ENCODE data around the gene ST6GALNAC5.

The ST6GALNAC5 gene

DNA sequence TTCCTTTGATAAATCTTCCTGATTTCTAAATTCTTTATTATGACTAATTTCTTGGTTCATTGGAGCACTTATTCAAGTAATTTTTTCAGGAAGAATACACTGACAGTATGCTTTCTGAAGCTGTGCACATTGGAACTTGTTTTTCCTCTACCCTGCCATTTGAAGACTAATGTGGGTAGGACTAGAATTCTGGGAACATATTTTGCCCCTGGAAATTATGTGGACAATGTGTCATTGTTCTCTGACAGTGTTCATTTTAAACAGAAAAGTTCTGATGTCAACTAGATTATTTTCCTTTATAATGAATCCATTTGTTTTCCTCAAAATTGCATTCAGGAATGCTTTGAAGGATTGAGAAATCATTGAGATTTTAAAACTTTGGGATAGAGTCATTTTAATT, 34.8 kb upstream of the ST6GALNAC5 start:
- ChIA-PET CTCF (no interaction called here), POLR2A (no interaction called here)
- Histone ChIP-seq H3K27me3 (replicated peaks in 2 of 5; ENCODE audit: control insufficient read depth in 4 of 5, insufficient read depth in 5 of 5, low read length in 4 of 5) (no peaks in the 10 kb centered on the region), H3K36me3 (ENCODE audit: control insufficient read depth in 4 of 4, insufficient read depth in 4 of 4, low read length in 3 of 4) (no peaks in the 10 kb centered on the region), H3K4me3 (ENCODE audit: control insufficient read depth in 1 of 7, extremely low read depth in 1 of 7, insufficient read depth in 4 of 7, low read depth in 2 of 7, low read length in 6 of 7) (no peak overlapping the region), H3K27ac (ENCODE audit: insufficient read depth in 1 of 2, low read depth in 1 of 2, low read length in 2 of 2, poor library complexity in 1 of 2, severe bottlenecking in 2 of 2) (no peak overlapping the region), H3K4me1 (ENCODE audit: control extremely low read depth in 1 of 4, control insufficient read depth in 4 of 4, insufficient read depth in 4 of 4, low read length in 3 of 4) (peaks cover 0 to 5% (median 0%) of the 10 kb centered on the region in 4 experiments), H3K9me3 (ENCODE audit: control extremely low read depth in 1 of 5, control insufficient read depth in 4 of 5, insufficient read depth in 2 of 5, low read depth in 1 of 5, low read length in 4 of 5) (peaks cover 0 to 2% (median 0%) of the 10 kb centered on the region in 5 experiments)
- no peak for DNase-seq

DNA sequence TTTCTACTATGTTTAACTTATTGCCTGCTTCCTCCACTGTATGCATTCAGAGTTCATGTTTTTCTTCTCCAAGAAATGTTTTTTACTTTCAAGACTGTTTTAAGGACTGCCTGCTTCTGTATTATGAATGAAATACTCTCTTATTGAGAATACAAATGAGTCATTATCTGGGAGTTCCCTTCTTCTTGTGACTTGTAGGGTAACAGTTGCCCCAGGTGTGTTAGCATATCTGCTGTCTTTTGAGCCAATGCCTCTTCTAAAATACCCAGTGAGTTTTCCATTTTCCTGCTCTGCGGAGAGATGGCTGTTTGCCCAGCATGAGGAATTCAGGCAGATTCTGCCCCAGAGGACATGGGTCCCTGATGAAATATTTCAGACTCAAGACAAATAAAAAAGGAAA, 34.1 kb upstream of the ST6GALNAC5 start:
- Histone ChIP-seq H3K27me3 (replicated peaks in 2 of 5; ENCODE audit: control insufficient read depth in 4 of 5, insufficient read depth in 5 of 5, low read length in 4 of 5) (no peaks in the 10 kb centered on the region), H3K4me3 (ENCODE audit: control insufficient read depth in 1 of 7, extremely low read depth in 1 of 7, insufficient read depth in 4 of 7, low read depth in 2 of 7, low read length in 6 of 7) (no peak overlapping the region), H3K27ac (ENCODE audit: insufficient read depth in 1 of 2, low read depth in 1 of 2, low read length in 2 of 2, poor library complexity in 1 of 2, severe bottlenecking in 2 of 2) (no peak overlapping the region), H3K9me3 (ENCODE audit: control extremely low read depth in 1 of 5, control insufficient read depth in 4 of 5, insufficient read depth in 2 of 5, low read depth in 1 of 5, low read length in 4 of 5) (peaks cover 0 to 2% (median 0%) of the 10 kb centered on the region in 5 experiments), H3K4me1 (ENCODE audit: control extremely low read depth in 1 of 4, control insufficient read depth in 4 of 4, insufficient read depth in 4 of 4, low read length in 3 of 4) (peaks cover 0 to 5% (median 0%) of the 10 kb centered on the region in 4 experiments), H3K36me3 (ENCODE audit: control insufficient read depth in 4 of 4, insufficient read depth in 4 of 4, low read length in 3 of 4) (no peaks in the 10 kb centered on the region)
- CTCF ChIA-PET, result no interaction called here
- DNase-seq, result no peak
- no CpG with 5 or more reads among the region's 1 CpG for WGBS (ENCODE audit: insufficient coverage)
- POLR2A ChIA-PET, result no interaction called here

DNA sequence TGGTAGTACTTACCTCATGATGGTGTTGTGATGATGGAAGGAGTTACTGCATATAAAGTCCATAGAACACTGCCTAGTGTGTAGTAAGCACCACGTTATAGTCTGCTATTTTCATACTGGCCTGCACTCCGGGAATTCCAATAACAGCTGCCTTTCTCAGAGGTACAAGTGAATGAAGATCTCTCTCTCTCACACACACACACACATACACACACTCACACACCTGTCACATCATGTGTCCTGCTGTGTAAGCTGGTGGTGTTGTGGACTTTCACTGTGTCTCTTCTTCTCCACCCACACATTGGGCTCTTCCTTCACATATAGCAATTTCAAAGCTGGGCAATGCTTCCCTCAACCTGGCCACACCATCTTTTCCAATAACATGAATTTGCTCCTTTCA, 33.4 kb upstream of the ST6GALNAC5 start:
- POLR2A ChIA-PET, result no interaction called here
- WGBS (ENCODE audit: insufficient coverage), result no CpG with 5 or more reads among the region's 2 CpGs
- H3K9me3 ChIP-seq (ENCODE audit: control extremely low read depth in 1 of 5, control insufficient read depth in 4 of 5, insufficient read depth in 2 of 5, low read depth in 1 of 5, low read length in 4 of 5), result peaks cover 0 to 2% (median 0%) of the 10 kb centered on the region in 5 experiments
- H3K4me3 ChIP-seq (ENCODE audit: control insufficient read depth in 1 of 7, extremely low read depth in 1 of 7, insufficient read depth in 4 of 7, low read depth in 2 of 7, low read length in 6 of 7), result no peak overlapping the region
- no peak for DNase-seq
- H3K27ac ChIP-seq (ENCODE audit: insufficient read depth in 1 of 2, low read depth in 1 of 2, low read length in 2 of 2, poor library complexity in 1 of 2, severe bottlenecking in 2 of 2), result no peak overlapping the region
- no peaks in the 10 kb centered on the region for H3K27me3 ChIP-seq (replicated peaks in 2 of 5; ENCODE audit: control insufficient read depth in 4 of 5, insufficient read depth in 5 of 5, low read length in 4 of 5)
- peaks cover 0 to 5% (median 0%) of the 10 kb centered on the region in 4 experiments for H3K4me1 ChIP-seq (ENCODE audit: control extremely low read depth in 1 of 4, control insufficient read depth in 4 of 4, insufficient read depth in 4 of 4, low read length in 3 of 4)
- CTCF ChIA-PET, result no interaction called here
- no peaks in the 10 kb centered on the region for H3K36me3 ChIP-seq (ENCODE audit: control insufficient read depth in 4 of 4, insufficient read depth in 4 of 4, low read length in 3 of 4)

DNA sequence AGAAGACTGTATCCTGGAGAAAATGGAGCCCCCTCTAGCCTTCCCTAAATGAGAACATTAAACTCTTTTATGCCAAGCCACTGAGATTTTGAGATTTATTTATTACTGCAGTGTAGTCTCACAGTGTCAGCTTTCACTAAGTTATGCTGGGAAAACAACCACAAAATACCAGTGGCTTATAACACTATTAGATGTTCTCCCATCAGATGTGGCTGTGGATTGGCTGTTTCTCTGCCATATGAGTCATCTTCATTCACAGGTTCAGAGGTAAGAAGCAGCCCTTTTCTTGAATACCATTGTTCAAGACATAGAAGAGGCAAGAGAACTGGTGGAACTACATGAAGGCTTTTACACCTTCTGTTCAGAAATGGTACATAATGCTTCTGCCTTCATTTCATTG, 32.1 kb upstream of the ST6GALNAC5 start:
- Histone ChIP-seq H3K27ac (ENCODE audit: insufficient read depth in 1 of 2, low read depth in 1 of 2, low read length in 2 of 2, poor library complexity in 1 of 2, severe bottlenecking in 2 of 2) (no peak overlapping the region), H3K27me3 (replicated peaks in 2 of 5; ENCODE audit: control insufficient read depth in 4 of 5, insufficient read depth in 5 of 5, low read length in 4 of 5) (no peaks in the 10 kb centered on the region), H3K36me3 (ENCODE audit: control insufficient read depth in 4 of 4, insufficient read depth in 4 of 4, low read length in 3 of 4) (no peaks in the 10 kb centered on the region), H3K4me1 (ENCODE audit: control extremely low read depth in 1 of 4, control insufficient read depth in 4 of 4, insufficient read depth in 4 of 4, low read length in 3 of 4) (peaks cover 0 to 5% (median 0%) of the 10 kb centered on the region in 4 experiments), H3K9me3 (ENCODE audit: control extremely low read depth in 1 of 5, control insufficient read depth in 4 of 5, insufficient read depth in 2 of 5, low read depth in 1 of 5, low read length in 4 of 5) (peaks cover 0 to 2% (median 0%) of the 10 kb centered on the region in 5 experiments), H3K4me3 (ENCODE audit: control insufficient read depth in 1 of 7, extremely low read depth in 1 of 7, insufficient read depth in 4 of 7, low read depth in 2 of 7, low read length in 6 of 7) (no peak overlapping the region)
- no peak for DNase-seq
- POLR2A ChIA-PET, result interaction anchor here (0.6 kb wide), 1 partner anchor 1441 kb away, joined by 3 read pairs; no protein-coding TSS in a partner anchor
- CTCF ChIA-PET, result no interaction called here

DNA sequence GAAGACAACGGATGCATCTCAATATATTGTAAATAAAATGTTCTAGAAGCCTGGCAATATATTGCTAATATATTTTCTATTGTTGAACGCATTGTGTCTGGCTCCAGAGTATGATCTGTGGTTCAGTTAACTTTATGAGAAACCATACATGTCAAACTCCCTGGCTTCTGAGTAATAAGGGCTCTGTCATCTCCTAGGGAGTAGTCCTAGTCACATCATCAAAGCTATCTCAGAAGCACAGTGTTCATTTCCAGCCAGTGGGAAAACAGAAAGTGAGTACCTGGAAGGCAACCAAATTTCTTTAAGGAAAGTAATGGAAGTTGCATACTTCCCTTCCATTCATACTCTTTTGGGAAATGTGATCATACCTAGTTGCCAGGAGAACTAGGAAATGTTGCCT, 27.0 kb upstream of the ST6GALNAC5 start:
- no peaks in the 10 kb centered on the region for H3K9me3 ChIP-seq (ENCODE audit: control extremely low read depth in 1 of 5, control insufficient read depth in 4 of 5, insufficient read depth in 2 of 5, low read depth in 1 of 5, low read length in 4 of 5)
- H3K4me3 ChIP-seq (ENCODE audit: control insufficient read depth in 1 of 7, extremely low read depth in 1 of 7, insufficient read depth in 4 of 7, low read depth in 2 of 7, low read length in 6 of 7), result no peak overlapping the region
- ChIA-PET CTCF (no interaction called here), POLR2A (no interaction called here)
- no peaks in the 10 kb centered on the region for H3K4me1 ChIP-seq (ENCODE audit: control extremely low read depth in 1 of 4, control insufficient read depth in 4 of 4, insufficient read depth in 4 of 4, low read length in 3 of 4)
- no peaks in the 10 kb centered on the region for H3K36me3 ChIP-seq (ENCODE audit: control insufficient read depth in 4 of 4, insufficient read depth in 4 of 4, low read length in 3 of 4)
- no peaks in the 10 kb centered on the region for H3K27me3 ChIP-seq (replicated peaks in 2 of 5; ENCODE audit: control insufficient read depth in 4 of 5, insufficient read depth in 5 of 5, low read length in 4 of 5)
- WGBS (ENCODE audit: insufficient coverage), result no CpG with 5 or more reads among the region's 2 CpGs
- no peak for DNase-seq
- H3K27ac ChIP-seq (ENCODE audit: insufficient read depth in 1 of 2, low read depth in 1 of 2, low read length in 2 of 2, poor library complexity in 1 of 2, severe bottlenecking in 2 of 2), result no peak overlapping the region

DNA sequence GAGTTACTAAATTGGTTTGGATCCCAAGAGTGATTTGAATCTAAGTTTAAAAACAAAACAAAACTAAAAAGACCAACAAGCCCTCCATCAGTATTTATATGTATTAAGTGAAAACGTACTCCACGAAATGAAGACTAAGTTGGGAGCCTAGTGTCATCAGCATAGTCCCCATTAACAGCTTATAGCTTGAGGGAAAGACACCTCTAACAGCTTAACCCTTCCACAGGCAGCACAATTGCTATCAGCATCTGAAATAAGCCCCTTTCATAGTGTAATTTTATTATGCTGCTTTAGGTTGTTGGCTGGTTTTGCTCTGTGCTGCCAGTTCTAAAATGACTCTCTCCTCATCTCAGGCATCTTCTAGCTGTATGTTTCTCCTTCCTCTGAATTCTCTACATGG, 25.8 kb upstream of the ST6GALNAC5 start:
- CTCF ChIA-PET, result no interaction called here
- no peaks in the 10 kb centered on the region for H3K27me3 ChIP-seq (replicated peaks in 2 of 5; ENCODE audit: control insufficient read depth in 4 of 5, insufficient read depth in 5 of 5, low read length in 4 of 5)
- POLR2A ChIA-PET, result no interaction called here
- no peaks in the 10 kb centered on the region for H3K9me3 ChIP-seq (ENCODE audit: control extremely low read depth in 1 of 5, control insufficient read depth in 4 of 5, insufficient read depth in 2 of 5, low read depth in 1 of 5, low read length in 4 of 5)
- no peaks in the 10 kb centered on the region for H3K4me1 ChIP-seq (ENCODE audit: control extremely low read depth in 1 of 4, control insufficient read depth in 4 of 4, insufficient read depth in 4 of 4, low read length in 3 of 4)
- no peak for DNase-seq
- no peaks in the 10 kb centered on the region for H3K36me3 ChIP-seq (ENCODE audit: control insufficient read depth in 4 of 4, insufficient read depth in 4 of 4, low read length in 3 of 4)
- no peak overlapping the region for H3K4me3 ChIP-seq (ENCODE audit: control insufficient read depth in 1 of 7, extremely low read depth in 1 of 7, insufficient read depth in 4 of 7, low read depth in 2 of 7, low read length in 6 of 7)
- H3K27ac ChIP-seq (ENCODE audit: insufficient read depth in 1 of 2, low read depth in 1 of 2, low read length in 2 of 2, poor library complexity in 1 of 2, severe bottlenecking in 2 of 2), result no peak overlapping the region
- WGBS (ENCODE audit: insufficient coverage), result no CpG with 5 or more reads among the region's 2 CpGs

DNA sequence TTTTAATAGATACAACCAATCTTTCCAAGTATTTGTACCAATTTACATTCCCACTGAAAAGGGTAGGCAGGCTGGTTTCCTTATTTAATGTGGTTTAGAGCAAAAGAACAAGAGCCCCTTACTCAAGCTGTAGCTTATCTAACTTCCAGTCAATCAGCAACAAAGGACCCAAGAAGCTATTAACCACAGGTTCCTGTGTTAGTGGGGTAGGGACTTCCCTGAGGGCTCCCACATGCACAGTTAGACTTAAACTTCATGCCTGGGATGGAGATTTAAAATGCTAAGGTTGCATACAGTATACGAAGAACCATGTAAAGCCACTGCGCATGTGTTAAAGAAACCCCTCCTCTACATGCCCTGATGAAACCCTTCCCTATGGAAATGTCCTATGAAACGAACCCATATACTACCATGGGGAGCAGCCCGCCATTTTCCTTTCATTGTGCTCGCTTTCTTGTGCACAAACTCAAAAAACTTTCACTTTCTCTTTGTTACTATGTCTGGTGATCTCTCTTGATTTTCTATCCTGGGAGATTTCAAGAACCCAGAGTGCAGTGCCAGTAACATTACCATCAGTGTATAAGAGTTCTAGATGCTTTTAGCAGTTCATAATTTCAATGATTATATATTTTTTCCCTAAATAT, 23.3 kb upstream of the ST6GALNAC5 start:
- POLR2A ChIA-PET, result no interaction called here
- H3K4me1 ChIP-seq (ENCODE audit: control extremely low read depth in 1 of 4, control insufficient read depth in 4 of 4, insufficient read depth in 4 of 4, low read length in 3 of 4), result no peaks in the 10 kb centered on the region
- DNase-seq, result no peak
- H3K4me3 ChIP-seq (ENCODE audit: control insufficient read depth in 1 of 7, extremely low read depth in 1 of 7, insufficient read depth in 4 of 7, low read depth in 2 of 7, low read length in 6 of 7), result no peak overlapping the region
- CTCF ChIA-PET, result no interaction called here
- 96% methylated on average over 4 of the region's 5 CpGs for WGBS (ENCODE audit: insufficient coverage)
- H3K36me3 ChIP-seq (ENCODE audit: control insufficient read depth in 4 of 4, insufficient read depth in 4 of 4, low read length in 3 of 4), result no peaks in the 10 kb centered on the region
- H3K27ac ChIP-seq (ENCODE audit: insufficient read depth in 1 of 2, low read depth in 1 of 2, low read length in 2 of 2, poor library complexity in 1 of 2, severe bottlenecking in 2 of 2), result no peak overlapping the region
- no peaks in the 10 kb centered on the region for H3K27me3 ChIP-seq (replicated peaks in 2 of 5; ENCODE audit: control insufficient read depth in 4 of 5, insufficient read depth in 5 of 5, low read length in 4 of 5)
- peaks cover 0 to 2% (median 0%) of the 10 kb centered on the region in 5 experiments for H3K9me3 ChIP-seq (ENCODE audit: control extremely low read depth in 1 of 5, control insufficient read depth in 4 of 5, insufficient read depth in 2 of 5, low read depth in 1 of 5, low read length in 4 of 5)

Measured in common myeloid progenitor, CD34-positive (primary cell).